Activated T-cell treated with anti-CD3 and anti-CD28 coated beads, Interleukin-2, amount 50 U/mL, for 4 hours (primary cell): ENCODE data around the gene GLP2R. TPM values are rescaled to one million over a fixed set of nuclear protein-coding genes. Genes with fewer than 3 reads are reported as not detected.
"Not testable (repeated sequence)": the region's sequence is repeated elsewhere in the genome, so short reads cannot be mapped to it uniquely, and the experiment has no call there.

Experiments
- ATAC-seq, 2 donors: fragments of 200-7000 bp; cut with Tn5 transposase; one replicate each; pipeline ENCODE4 v1.10.0; 2021
- DNase-seq: peaks from one replicate; pipeline ENCODE4 v3.0.0-alpha.2; 2020
- H3K27me3 Mint-ChIP-seq: one replicate; pipeline ENCODE4 v1.8.0; 2021; ENCODE audit warnings: low read depth, mixed read lengths
- H3K36me3 Mint-ChIP-seq: one replicate; pipeline ENCODE4 v1.8.0; 2022; ENCODE audit warnings: mixed read lengths; ENCODE audit not compliant: insufficient read depth
- H3K4me1 Mint-ChIP-seq: one replicate; pipeline ENCODE4 v1.8.0; 2021; ENCODE audit warnings: low read depth, mixed read lengths
- H3K4me3 Mint-ChIP-seq: one replicate; pipeline ENCODE4 v1.8.0; 2021; ENCODE audit warnings: mild to moderate bottlenecking, moderate library complexity, mixed read lengths
- H3K9me3 Mint-ChIP-seq: one replicate; pipeline ENCODE4 v1.8.0; 2021; ENCODE audit warnings: mixed read lengths
- total RNA-seq, 3 donors: library from RNA; stranded (reverse); gene quantifications; one replicate each; pipeline ENCODE4 v1.2.1, GENCODE V29; 2021

GLP2R gene
- not detected for total RNA-seq

DNA sequence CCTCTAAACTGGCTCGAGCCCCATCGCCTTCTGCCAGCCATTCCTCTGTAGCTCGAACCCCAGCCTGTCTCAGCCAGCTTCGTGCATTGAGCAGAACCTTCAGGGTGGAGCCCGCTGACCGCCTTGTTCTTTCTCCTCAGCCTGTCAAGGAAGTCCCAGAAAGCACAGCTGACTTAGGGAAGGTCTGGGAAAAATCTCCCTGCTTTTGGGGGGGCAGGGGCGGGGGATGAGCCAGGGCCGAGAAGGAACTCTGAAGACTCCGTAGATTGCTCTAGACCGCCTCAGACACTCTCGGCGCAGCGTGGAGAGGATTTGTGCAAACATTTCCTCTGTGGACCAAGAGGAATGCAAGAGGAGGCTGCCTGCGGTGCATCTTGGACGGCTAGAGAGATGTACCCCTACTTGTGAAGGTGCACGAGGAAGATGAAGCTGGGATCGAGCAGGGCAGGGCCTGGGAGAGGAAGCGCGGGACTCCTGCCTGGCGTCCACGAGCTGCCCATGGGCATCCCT, at the start of gene GLP2R:
TSS of gene GLP2R (plus strand) at position 284 of the 510 bp plus-strand sequence. CDS start at position 424, 140 bp downstream.
- ATAC-seq (no peak), DNase-seq (no peak)
- Mint-ChIP-seq H3K36me3 (no peaks in the 10 kb centered on the region), H3K9me3 (peaks cover 4% of the 10 kb centered on the region), H3K27me3 (peaks cover 14% of the 10 kb centered on the region), H3K4me1 (no peaks in the 10 kb centered on the region), H3K4me3 (no peak within 1 kb of the TSS)

- Mint-ChIP-seq H3K4me1 (no peaks in the 10 kb centered on the region), H3K4me3 (no peak overlapping the region), H3K27me3 (peaks cover 10% of the 10 kb centered on the region), H3K36me3 (no peaks in the 10 kb centered on the region), H3K9me3 (no peaks in the 10 kb centered on the region)
- no peak for ATAC-seq
- DNase-seq: no peak
These were observed 48.8 kb upstream of the GLP2R start for GRCh38 chr17:9776911-9777310.

DNA sequence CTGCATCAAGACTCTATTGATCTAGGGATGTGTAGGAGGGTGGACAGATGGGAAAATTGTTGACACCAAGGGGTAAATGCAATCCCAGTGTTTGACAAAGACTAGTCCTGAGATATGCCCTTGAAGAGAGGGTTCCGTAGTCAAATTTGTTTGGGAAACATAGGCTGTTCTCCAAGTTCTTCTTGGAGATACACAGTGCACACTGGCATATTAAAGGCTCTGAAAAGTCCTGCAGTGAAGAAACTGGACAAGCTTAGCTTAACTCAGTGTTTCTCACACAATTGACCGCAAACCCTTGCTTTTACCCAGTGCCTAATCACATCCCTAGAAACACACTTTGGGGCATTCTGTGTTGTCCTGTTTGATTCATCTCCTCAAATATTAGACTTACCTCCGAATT, 45.2 kb upstream of the GLP2R start:
- no peak for ATAC-seq
- DNase-seq: no peak
- Mint-ChIP-seq H3K4me1 (no peaks in the 10 kb centered on the region), H3K27me3 (peaks cover 26% of the 10 kb centered on the region), H3K36me3 (no peaks in the 10 kb centered on the region), H3K4me3 (no peak overlapping the region), H3K9me3 (no peaks in the 10 kb centered on the region)

DNA sequence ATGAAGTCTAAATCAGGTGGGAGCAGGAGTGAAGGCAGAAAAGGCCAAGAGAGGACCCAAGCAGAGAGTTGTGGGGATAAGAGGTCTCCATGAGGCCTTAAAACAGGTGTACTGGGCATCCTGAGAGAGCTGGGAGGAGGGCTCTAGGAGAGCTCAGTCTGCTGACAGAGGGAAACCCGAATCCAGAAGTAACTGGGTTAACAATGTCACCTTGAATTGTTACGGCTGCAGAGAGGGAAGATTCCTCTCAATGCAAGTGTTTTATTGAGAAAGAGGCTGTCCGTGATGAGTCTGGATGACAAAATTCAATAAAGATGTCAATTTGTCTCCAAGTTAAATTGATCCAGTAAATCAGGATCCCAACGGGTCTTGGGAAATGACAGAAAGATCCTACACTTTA, 42.7 kb upstream of the GLP2R start:
- ATAC-seq (no peak), DNase-seq (no peak)
- peaks cover 20% of the 10 kb centered on the region for H3K27me3 Mint-ChIP-seq
- H3K36me3 Mint-ChIP-seq: no peaks in the 10 kb centered on the region
- H3K9me3 Mint-ChIP-seq: no peaks in the 10 kb centered on the region
- no peak overlapping the region for H3K4me3 Mint-ChIP-seq
- H3K4me1 Mint-ChIP-seq: no peaks in the 10 kb centered on the region

DNA sequence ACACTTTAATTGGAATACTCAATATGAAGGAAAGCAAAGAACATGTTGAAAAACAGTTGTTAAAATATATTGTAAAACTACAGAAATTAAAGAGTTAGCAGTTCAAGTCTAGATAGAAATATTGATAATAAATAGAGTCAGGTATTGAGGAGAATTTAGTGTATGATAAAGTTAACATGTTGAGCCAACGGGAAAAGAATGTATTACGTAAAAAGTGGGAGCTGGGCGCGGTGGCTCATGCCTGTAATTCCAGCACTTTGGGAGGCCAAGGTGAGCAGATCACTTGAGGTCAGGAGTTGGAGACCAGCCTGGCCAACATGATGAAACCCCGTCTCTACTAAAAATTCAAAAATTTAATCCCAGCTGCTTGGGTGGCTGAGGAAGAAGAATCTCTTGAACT, 42.3 kb upstream of the GLP2R start:
- H3K4me1 Mint-ChIP-seq, ATAC-seq, H3K9me3 Mint-ChIP-seq, DNase-seq, H3K4me3 Mint-ChIP-seq, H3K36me3 Mint-ChIP-seq: not testable (repeated sequence)
- H3K27me3 Mint-ChIP-seq: peaks cover 20% of the 10 kb centered on the region

DNA sequence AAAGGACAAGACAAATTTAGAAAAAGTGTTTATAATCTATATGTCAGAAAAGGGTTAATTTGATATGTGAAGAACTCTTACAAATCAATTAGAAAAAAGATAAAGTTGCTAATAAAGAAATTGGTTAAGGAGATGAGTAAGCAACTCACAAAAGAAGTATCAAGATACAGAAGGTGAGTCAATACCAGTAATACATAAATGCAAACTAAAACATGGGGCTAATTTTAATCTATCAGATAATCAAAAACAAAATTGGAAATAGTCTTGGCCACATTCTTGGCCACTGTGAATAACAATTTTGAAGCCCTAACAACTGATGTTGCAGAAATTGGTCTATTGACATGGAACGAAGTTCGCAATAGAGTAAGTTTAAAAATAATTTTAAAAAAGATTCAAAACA, 41.2 kb upstream of the GLP2R start:
- H3K4me1 Mint-ChIP-seq: no peaks in the 10 kb centered on the region
- ATAC-seq (no peak), DNase-seq (no peak)
- no peaks in the 10 kb centered on the region for H3K9me3 Mint-ChIP-seq
- H3K27me3 Mint-ChIP-seq: peaks cover 18% of the 10 kb centered on the region
- H3K36me3 Mint-ChIP-seq: no peaks in the 10 kb centered on the region
- no peak overlapping the region for H3K4me3 Mint-ChIP-seq

GRCh38 chr17:9788601-9789000, 37.1 kb upstream of the GLP2R start:
- no peaks in the 10 kb centered on the region for H3K4me1 Mint-ChIP-seq
- H3K9me3 Mint-ChIP-seq: no peaks in the 10 kb centered on the region
- H3K27me3 Mint-ChIP-seq: peaks cover 4% of the 10 kb centered on the region
- ATAC-seq (no peak), DNase-seq (no peak)
- no peaks in the 10 kb centered on the region for H3K36me3 Mint-ChIP-seq
- H3K4me3 Mint-ChIP-seq: no peak overlapping the region

DNA sequence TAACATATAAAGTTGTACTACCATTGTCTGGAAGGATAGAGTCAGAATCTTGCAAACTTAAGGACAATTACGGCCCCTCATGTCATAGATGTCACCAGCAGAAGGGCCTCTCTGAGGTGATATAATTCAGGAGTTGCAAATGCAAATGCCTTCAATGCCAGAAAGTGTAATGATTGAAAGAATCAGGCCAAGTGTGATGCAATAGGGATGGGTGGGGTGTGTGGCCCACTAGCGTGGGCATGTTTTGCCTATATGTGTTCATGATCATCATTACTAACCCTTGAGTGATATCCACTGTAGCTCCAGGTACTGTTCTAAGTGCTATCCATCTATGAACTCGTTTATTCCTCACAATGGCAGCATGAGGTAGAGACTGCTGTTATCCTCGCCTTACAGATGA, 35.4 kb upstream of the GLP2R start:
- DNase-seq: no peak
- H3K4me1 Mint-ChIP-seq: no peaks in the 10 kb centered on the region
- H3K4me3 Mint-ChIP-seq: no peak overlapping the region
- no peaks in the 10 kb centered on the region for H3K36me3 Mint-ChIP-seq
- H3K27me3 Mint-ChIP-seq: peaks cover 2% of the 10 kb centered on the region
- ATAC-seq: no peak
- H3K9me3 Mint-ChIP-seq: no peaks in the 10 kb centered on the region

GRCh38 chr17:9790889-9791876, 34.5 kb upstream of the GLP2R start, which contains the start of gene DHRS7C:
TSS of gene DHRS7C (minus strand) at chr17:9791592. CDS start at chr17:9791284, 308 bp downstream.
- no peaks in the 10 kb centered on the region for H3K36me3 Mint-ChIP-seq
- H3K9me3 Mint-ChIP-seq: no peaks in the 10 kb centered on the region
- H3K27me3 Mint-ChIP-seq: peaks cover 4% of the 10 kb centered on the region
- H3K4me3 Mint-ChIP-seq: no peak within 1 kb of the TSS
- no peaks in the 10 kb centered on the region for H3K4me1 Mint-ChIP-seq
- DNase-seq: no peak
- ATAC-seq: no peak

DNA sequence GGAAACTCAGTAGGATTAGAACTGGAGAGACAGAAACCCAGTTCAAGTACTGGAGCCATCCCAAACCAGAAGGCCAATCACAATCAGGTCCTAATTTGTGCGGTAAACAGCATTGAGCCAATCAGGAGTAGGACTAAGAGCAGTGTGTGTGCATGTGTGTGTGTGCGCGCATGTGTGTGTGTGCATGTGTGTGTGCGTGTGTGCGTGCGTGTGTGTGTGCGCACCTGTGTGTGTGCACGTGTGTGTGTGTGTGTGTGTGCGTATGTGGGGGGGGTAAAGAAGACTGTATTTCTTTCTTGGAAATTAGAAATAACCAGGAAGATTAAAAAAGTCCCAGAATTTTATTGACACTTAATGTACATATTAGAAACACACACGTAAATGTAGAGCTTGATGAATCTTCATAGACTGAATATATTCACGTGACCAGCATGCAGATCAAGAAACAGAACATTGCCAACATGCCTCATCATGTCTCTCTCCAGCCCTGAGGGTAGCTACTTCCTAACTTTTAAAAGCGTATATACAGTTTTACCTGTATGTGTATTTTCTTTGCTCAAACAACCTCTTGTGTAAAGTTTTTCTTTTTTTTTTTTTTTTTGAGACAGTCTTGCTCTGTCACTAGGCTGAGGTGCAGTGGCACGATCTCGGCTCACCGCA, 33.4 kb upstream of the GLP2R start:
- no peaks in the 10 kb centered on the region for H3K9me3 Mint-ChIP-seq
- no peaks in the 10 kb centered on the region for H3K4me1 Mint-ChIP-seq
- no peak for DNase-seq
- ATAC-seq: no peak
- H3K4me3 Mint-ChIP-seq: no peak overlapping the region
- no peaks in the 10 kb centered on the region for H3K36me3 Mint-ChIP-seq
- peaks cover 5% of the 10 kb centered on the region for H3K27me3 Mint-ChIP-seq

GRCh38 chr17:9798008-9798407, 27.7 kb upstream of the GLP2R start:
- ATAC-seq (no peak), DNase-seq (no peak)
- H3K27me3 Mint-ChIP-seq: peaks cover 12% of the 10 kb centered on the region
- H3K36me3 Mint-ChIP-seq: no peaks in the 10 kb centered on the region
- H3K4me1 Mint-ChIP-seq: no peaks in the 10 kb centered on the region
- no peaks in the 10 kb centered on the region for H3K9me3 Mint-ChIP-seq
- H3K4me3 Mint-ChIP-seq: no peak overlapping the region

DNA sequence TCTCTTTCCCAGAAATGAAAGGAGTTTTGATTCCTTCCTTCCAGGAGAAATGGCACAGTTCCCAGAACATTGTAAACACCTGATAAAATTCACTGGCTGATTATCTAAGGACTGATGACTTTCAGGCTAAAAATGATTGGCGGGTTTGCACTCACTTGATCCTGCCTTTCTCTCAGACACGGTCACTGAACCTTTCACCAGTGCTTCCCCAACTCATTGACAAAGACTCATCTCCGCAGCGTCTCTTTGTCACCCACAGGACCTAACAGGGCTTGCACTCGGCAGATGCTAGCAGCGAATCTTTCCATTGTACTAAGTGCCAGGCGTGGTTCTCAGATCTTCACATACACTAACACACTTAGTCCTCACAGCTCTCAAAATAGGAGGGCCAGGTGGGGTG, 27.0 kb upstream of the GLP2R start:
- H3K27me3 Mint-ChIP-seq: peaks cover 17% of the 10 kb centered on the region
- no peaks in the 10 kb centered on the region for H3K9me3 Mint-ChIP-seq
- ATAC-seq (no peak), DNase-seq (no peak)
- no peak overlapping the region for H3K4me3 Mint-ChIP-seq
- no peaks in the 10 kb centered on the region for H3K36me3 Mint-ChIP-seq
- H3K4me1 Mint-ChIP-seq: no peaks in the 10 kb centered on the region

DNA sequence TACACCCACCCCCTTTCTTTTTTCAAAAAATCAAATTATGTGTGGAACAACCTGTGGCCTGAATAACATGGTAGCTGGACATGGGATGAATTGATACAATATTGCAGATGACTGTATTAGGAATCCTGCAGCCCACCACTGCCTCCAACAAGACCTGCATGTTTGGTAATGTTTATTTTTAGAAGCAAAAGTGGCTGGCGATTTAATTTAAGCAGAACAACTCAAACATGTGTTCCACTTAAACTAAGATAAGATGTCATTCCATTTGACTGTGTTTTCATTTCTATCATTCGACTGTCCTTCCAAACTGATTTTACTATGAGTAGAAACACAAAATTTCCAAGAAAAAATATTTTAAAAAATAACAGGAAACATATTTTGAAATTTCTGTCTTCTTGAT, 24.2 kb upstream of the GLP2R start:
- Mint-ChIP-seq H3K9me3 (peaks cover 5% of the 10 kb centered on the region), H3K4me3 (no peak overlapping the region), H3K4me1 (no peaks in the 10 kb centered on the region), H3K27me3 (peaks cover 17% of the 10 kb centered on the region), H3K36me3 (no peaks in the 10 kb centered on the region)
- ATAC-seq (no peak), DNase-seq (no peak)

DNA sequence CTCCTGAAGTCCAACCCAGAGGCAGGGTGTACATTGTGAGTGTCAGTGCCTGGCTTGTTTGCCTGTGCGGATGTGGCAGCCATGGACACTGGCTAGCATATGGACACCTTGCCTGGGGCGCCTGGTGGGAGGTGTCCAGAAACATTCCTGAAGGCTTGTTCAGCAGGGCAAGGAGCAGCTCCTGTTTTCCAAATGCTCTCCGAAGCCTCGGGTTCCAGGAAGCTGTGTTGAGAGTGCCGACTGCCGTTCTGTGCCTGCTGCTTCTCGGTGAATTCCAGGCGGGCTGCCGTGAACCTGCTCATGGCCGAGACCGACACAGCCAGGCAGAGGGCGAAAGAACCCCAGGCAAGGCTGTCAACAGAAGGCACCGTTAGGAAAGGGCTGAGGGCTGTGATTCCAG, 23.4 kb upstream of the GLP2R start:
- no peaks in the 10 kb centered on the region for H3K4me1 Mint-ChIP-seq

More for the DNA sequence above, 23.4 kb upstream of the GLP2R start:
- DNase-seq (no peak), ATAC-seq (no peak)
- Mint-ChIP-seq H3K9me3 (peaks cover 5% of the 10 kb centered on the region), H3K27me3 (peaks cover 18% of the 10 kb centered on the region), H3K4me3 (no peak overlapping the region), H3K36me3 (no peaks in the 10 kb centered on the region)
